ENCODE results near the gene ABCA13.
A peak's percentile ranks its signal among the peaks of the same experiment; 100 is the strongest.
"Not testable (repeated sequence)": the region's sequence is repeated elsewhere in the genome, so short reads cannot be mapped to it uniquely, and the experiment has no call there.

Gene ABCA13

GRCh38 chr7:48188776-48189520 is 17.7 kb downstream of the ABCA13 start:
- Histone ChIP-seq H3K4me3 (ENCODE audit: low read depth in 1 of 2, low read length in 2 of 2) (no peak overlapping the region), H3K36me3 (ENCODE audit: control insufficient read depth in 1 of 2, insufficient read depth in 2 of 2, low read length in 2 of 2) (no peaks in the 10 kb centered on the region), H3K9ac (ENCODE audit: low read depth in 1 of 2, low read length in 2 of 2) (no peak overlapping the region), H3K9me3 (ENCODE audit: control insufficient read depth in 1 of 2, low read length in 2 of 2) (no peaks in the 10 kb centered on the region), H3K27ac (ENCODE audit: low read depth, low read length) (no peak overlapping the region), H3K4me1 (ENCODE audit: control insufficient read depth in 1 of 2, insufficient read depth in 2 of 2, low read length in 2 of 2) (no peaks in the 10 kb centered on the region), H3K27me3 (ENCODE audit: control insufficient read depth in 1 of 2, insufficient read depth in 2 of 2, low read length in 2 of 2) (no peaks in the 10 kb centered on the region)

- Histone ChIP-seq H3K36me3 (ENCODE audit: control insufficient read depth in 1 of 2, insufficient read depth in 2 of 2, low read length in 2 of 2) (no peaks in the 10 kb centered on the region), H3K27me3 (ENCODE audit: control insufficient read depth in 1 of 2, insufficient read depth in 2 of 2, low read length in 2 of 2) (no peaks in the 10 kb centered on the region), H3K4me1 (ENCODE audit: control insufficient read depth in 1 of 2, insufficient read depth in 2 of 2, low read length in 2 of 2) (no peaks in the 10 kb centered on the region), H3K4me3 (ENCODE audit: low read depth in 1 of 2, low read length in 2 of 2) (no peak overlapping the region), H3K9ac (ENCODE audit: low read depth in 1 of 2, low read length in 2 of 2) (no peak overlapping the region), H3K27ac (ENCODE audit: low read depth, low read length) (no peak overlapping the region), H3K9me3 (ENCODE audit: control insufficient read depth in 1 of 2, low read length in 2 of 2) (no peaks in the 10 kb centered on the region)
These were observed 21.7 kb downstream of the ABCA13 start for GRCh38 chr7:48192996-48193395.

GRCh38 chr7:48193421-48193820 is 22.2 kb downstream of the ABCA13 start:
- Histone ChIP-seq H3K27me3 (ENCODE audit: control insufficient read depth in 1 of 2, insufficient read depth in 2 of 2, low read length in 2 of 2) (no peaks in the 10 kb centered on the region), H3K9me3 (ENCODE audit: control insufficient read depth in 1 of 2, low read length in 2 of 2) (no peaks in the 10 kb centered on the region), H3K36me3 (ENCODE audit: control insufficient read depth in 1 of 2, insufficient read depth in 2 of 2, low read length in 2 of 2) (no peaks in the 10 kb centered on the region), H3K4me1 (ENCODE audit: control insufficient read depth in 1 of 2, insufficient read depth in 2 of 2, low read length in 2 of 2) (no peaks in the 10 kb centered on the region), H3K4me3 (ENCODE audit: low read depth in 1 of 2, low read length in 2 of 2) (no peak overlapping the region), H3K9ac (ENCODE audit: low read depth in 1 of 2, low read length in 2 of 2) (no peak overlapping the region), H3K27ac (ENCODE audit: low read depth, low read length) (no peak overlapping the region)

GRCh38 chr7:48200946-48201589 is 29.8 kb downstream of the ABCA13 start:
- not testable (repeated sequence) for H3K9ac ChIP-seq (ENCODE audit: low read depth in 1 of 2, low read length in 2 of 2); H3K27me3 ChIP-seq (ENCODE audit: control insufficient read depth in 1 of 2, insufficient read depth in 2 of 2, low read length in 2 of 2); H3K27ac ChIP-seq (ENCODE audit: low read depth, low read length); H3K36me3 ChIP-seq (ENCODE audit: control insufficient read depth in 1 of 2, insufficient read depth in 2 of 2, low read length in 2 of 2); H3K4me1 ChIP-seq (ENCODE audit: control insufficient read depth in 1 of 2, insufficient read depth in 2 of 2, low read length in 2 of 2); H3K9me3 ChIP-seq (ENCODE audit: control insufficient read depth in 1 of 2, low read length in 2 of 2)
- peak overlapping the region; percentile 41 to 51 for H3K4me3 ChIP-seq (ENCODE audit: low read depth in 1 of 2, low read length in 2 of 2)

- H3K9me3 ChIP-seq (ENCODE audit: control insufficient read depth in 1 of 2, low read length in 2 of 2); H3K36me3 ChIP-seq (ENCODE audit: control insufficient read depth in 1 of 2, insufficient read depth in 2 of 2, low read length in 2 of 2); H3K4me3 ChIP-seq (ENCODE audit: low read depth in 1 of 2, low read length in 2 of 2); H3K4me1 ChIP-seq (ENCODE audit: control insufficient read depth in 1 of 2, insufficient read depth in 2 of 2, low read length in 2 of 2); H3K9ac ChIP-seq (ENCODE audit: low read depth in 1 of 2, low read length in 2 of 2); H3K27me3 ChIP-seq (ENCODE audit: control insufficient read depth in 1 of 2, insufficient read depth in 2 of 2, low read length in 2 of 2); H3K27ac ChIP-seq (ENCODE audit: low read depth, low read length): not testable (repeated sequence)
These were observed 31.7 kb downstream of the ABCA13 start for GRCh38 chr7:48202916-48203315.

- Histone ChIP-seq H3K27me3 (ENCODE audit: control insufficient read depth in 1 of 2, insufficient read depth in 2 of 2, low read length in 2 of 2) (no peaks in the 10 kb centered on the region), H3K27ac (ENCODE audit: low read depth, low read length) (no peak overlapping the region), H3K9me3 (ENCODE audit: control insufficient read depth in 1 of 2, low read length in 2 of 2) (no peaks in the 10 kb centered on the region), H3K36me3 (ENCODE audit: control insufficient read depth in 1 of 2, insufficient read depth in 2 of 2, low read length in 2 of 2) (no peaks in the 10 kb centered on the region), H3K9ac (ENCODE audit: low read depth in 1 of 2, low read length in 2 of 2) (no peak overlapping the region), H3K4me3 (ENCODE audit: low read depth in 1 of 2, low read length in 2 of 2) (no peak overlapping the region), H3K4me1 (ENCODE audit: control insufficient read depth in 1 of 2, insufficient read depth in 2 of 2, low read length in 2 of 2) (no peaks in the 10 kb centered on the region)
These were observed 36.0 kb downstream of the ABCA13 start for GRCh38 chr7:48207155-48207675.

- H3K9ac ChIP-seq (ENCODE audit: low read depth in 1 of 2, low read length in 2 of 2), result no peak overlapping the region
- H3K4me3 ChIP-seq (ENCODE audit: low read depth in 1 of 2, low read length in 2 of 2), result no peak overlapping the region
- no peaks in the 10 kb centered on the region for H3K27me3 ChIP-seq (ENCODE audit: control insufficient read depth in 1 of 2, insufficient read depth in 2 of 2, low read length in 2 of 2)
- H3K9me3 ChIP-seq (ENCODE audit: control insufficient read depth in 1 of 2, low read length in 2 of 2), result no peaks in the 10 kb centered on the region
- no peak overlapping the region for H3K27ac ChIP-seq (ENCODE audit: low read depth, low read length)
- no peaks in the 10 kb centered on the region for H3K36me3 ChIP-seq (ENCODE audit: control insufficient read depth in 1 of 2, insufficient read depth in 2 of 2, low read length in 2 of 2)
- H3K4me1 ChIP-seq (ENCODE audit: control insufficient read depth in 1 of 2, insufficient read depth in 2 of 2, low read length in 2 of 2), result no peaks in the 10 kb centered on the region
These were observed 37.8 kb downstream of the ABCA13 start for GRCh38 chr7:48209004-48209600.

- H3K27me3 ChIP-seq (ENCODE audit: control insufficient read depth in 1 of 2, insufficient read depth in 2 of 2, low read length in 2 of 2), result no peaks in the 10 kb centered on the region
- H3K4me1 ChIP-seq (ENCODE audit: control insufficient read depth in 1 of 2, insufficient read depth in 2 of 2, low read length in 2 of 2), result no peaks in the 10 kb centered on the region
- H3K27ac ChIP-seq (ENCODE audit: low read depth, low read length), result no peak overlapping the region
- H3K9me3 ChIP-seq (ENCODE audit: control insufficient read depth in 1 of 2, low read length in 2 of 2), result no peaks in the 10 kb centered on the region
- H3K36me3 ChIP-seq (ENCODE audit: control insufficient read depth in 1 of 2, insufficient read depth in 2 of 2, low read length in 2 of 2), result no peaks in the 10 kb centered on the region
- H3K9ac ChIP-seq (ENCODE audit: low read depth in 1 of 2, low read length in 2 of 2), result no peak overlapping the region
- no peak overlapping the region for H3K4me3 ChIP-seq (ENCODE audit: low read depth in 1 of 2, low read length in 2 of 2)
These were observed 42.0 kb downstream of the ABCA13 start for GRCh38 chr7:48213226-48213625.

- no peak overlapping the region for H3K9ac ChIP-seq (ENCODE audit: low read depth in 1 of 2, low read length in 2 of 2)
- H3K4me1 ChIP-seq (ENCODE audit: control insufficient read depth in 1 of 2, insufficient read depth in 2 of 2, low read length in 2 of 2), result no peaks in the 10 kb centered on the region
- no peak overlapping the region for H3K4me3 ChIP-seq (ENCODE audit: low read depth in 1 of 2, low read length in 2 of 2)
- no peaks in the 10 kb centered on the region for H3K36me3 ChIP-seq (ENCODE audit: control insufficient read depth in 1 of 2, insufficient read depth in 2 of 2, low read length in 2 of 2)
- no peaks in the 10 kb centered on the region for H3K9me3 ChIP-seq (ENCODE audit: control insufficient read depth in 1 of 2, low read length in 2 of 2)
- no peak overlapping the region for H3K27ac ChIP-seq (ENCODE audit: low read depth, low read length)
- no peaks in the 10 kb centered on the region for H3K27me3 ChIP-seq (ENCODE audit: control insufficient read depth in 1 of 2, insufficient read depth in 2 of 2, low read length in 2 of 2)
These were observed 46.0 kb downstream of the ABCA13 start for GRCh38 chr7:48217266-48217665.

GRCh38 chr7:48217753-48218152 is 46.5 kb downstream of the ABCA13 start:
- H3K36me3 ChIP-seq (ENCODE audit: control insufficient read depth in 1 of 2, insufficient read depth in 2 of 2, low read length in 2 of 2), result no peaks in the 10 kb centered on the region
- H3K4me3 ChIP-seq (ENCODE audit: low read depth in 1 of 2, low read length in 2 of 2), result no peak overlapping the region
- no peaks in the 10 kb centered on the region for H3K4me1 ChIP-seq (ENCODE audit: control insufficient read depth in 1 of 2, insufficient read depth in 2 of 2, low read length in 2 of 2)
- H3K9me3 ChIP-seq (ENCODE audit: control insufficient read depth in 1 of 2, low read length in 2 of 2), result no peaks in the 10 kb centered on the region
- H3K9ac ChIP-seq (ENCODE audit: low read depth in 1 of 2, low read length in 2 of 2), result no peak overlapping the region
- H3K27ac ChIP-seq (ENCODE audit: low read depth, low read length), result no peak overlapping the region
- no peaks in the 10 kb centered on the region for H3K27me3 ChIP-seq (ENCODE audit: control insufficient read depth in 1 of 2, insufficient read depth in 2 of 2, low read length in 2 of 2)

Measured in duodenal mucosa (tissue), 2 donors.